ENCODE results near the gene AKAP6.

The AKAP6 gene

DNA sequence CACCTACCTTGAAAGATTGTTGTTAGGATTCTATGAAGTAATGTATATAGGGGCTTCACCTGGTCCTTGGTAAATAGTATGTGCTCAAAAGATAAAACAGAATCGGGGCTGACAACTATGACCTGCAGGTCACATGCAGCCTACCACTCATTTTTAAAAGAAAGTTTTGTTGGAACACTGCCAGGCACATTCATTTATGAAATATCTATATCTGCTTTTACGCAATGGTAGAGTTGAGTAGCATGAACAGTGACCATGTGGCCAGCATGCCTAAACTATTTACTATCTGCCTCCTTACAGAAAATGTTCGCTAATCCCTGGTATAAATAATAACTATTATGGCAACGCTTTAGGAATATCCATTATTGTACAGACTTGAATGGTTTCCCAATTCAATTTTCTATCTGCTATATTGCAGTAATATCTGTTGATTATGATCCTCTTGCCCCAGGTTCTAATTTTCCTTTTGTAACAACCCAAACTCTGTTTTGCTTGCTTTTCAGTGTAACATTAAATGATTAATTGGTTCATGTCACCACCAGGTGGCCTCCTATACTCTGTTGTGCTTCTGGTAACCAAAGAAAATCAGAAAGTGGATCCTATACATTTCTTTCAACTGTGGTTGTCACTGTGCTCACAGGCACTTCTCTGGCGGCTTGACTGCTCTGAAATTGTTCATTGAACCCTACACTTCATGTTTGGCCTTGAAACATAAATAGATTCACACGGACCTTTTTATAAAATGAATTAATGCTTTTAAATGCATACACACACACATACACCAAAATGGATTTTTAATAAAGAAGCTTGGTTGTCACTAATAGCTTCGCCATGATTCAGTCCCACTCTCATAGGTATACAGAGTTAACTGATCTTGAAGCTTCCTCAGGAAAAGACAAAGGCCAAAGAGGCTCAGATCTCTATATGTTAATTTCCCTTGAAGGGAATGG lies 381.9 kb downstream of the AKAP6 start:
- TF ChIP-seq CTCF (conservative IDR thresholded peaks at IDR 0.05) (peak; percentile 83), ZFX (IDR thresholded peaks at IDR 0.05) (no peak)
- H3K27ac ChIP-seq = no peak overlapping the region

GRCh38 chr14:32713856-32714255 lies 384.8 kb downstream of the AKAP6 start:
- TF ChIP-seq CTCF (conservative IDR thresholded peaks at IDR 0.05) (no peak), ZFX (IDR thresholded peaks at IDR 0.05) (no peak)
- H3K27ac ChIP-seq = no peak overlapping the region

- TF ChIP-seq ZFX (IDR thresholded peaks at IDR 0.05) (no peak), CTCF (conservative IDR thresholded peaks at IDR 0.05) (no peak)
- H3K27ac ChIP-seq = no peak overlapping the region
Measured at GRCh38 chr14:32719601-32720000, 390.5 kb downstream of the AKAP6 start.

GRCh38 chr14:32720927-32721326 lies 391.8 kb downstream of the AKAP6 start:
- TF ChIP-seq ZFX (IDR thresholded peaks at IDR 0.05) (no peak), CTCF (conservative IDR thresholded peaks at IDR 0.05) (no peak)
- no peak overlapping the region for H3K27ac ChIP-seq

- no peak for TF ChIP-seq CTCF (conservative IDR thresholded peaks at IDR 0.05)
- TF ChIP-seq ZFX (IDR thresholded peaks at IDR 0.05) = no peak
- no peak overlapping the region for H3K27ac ChIP-seq
Measured at GRCh38 chr14:32722631-32723183, 393.6 kb downstream of the AKAP6 start.

DNA sequence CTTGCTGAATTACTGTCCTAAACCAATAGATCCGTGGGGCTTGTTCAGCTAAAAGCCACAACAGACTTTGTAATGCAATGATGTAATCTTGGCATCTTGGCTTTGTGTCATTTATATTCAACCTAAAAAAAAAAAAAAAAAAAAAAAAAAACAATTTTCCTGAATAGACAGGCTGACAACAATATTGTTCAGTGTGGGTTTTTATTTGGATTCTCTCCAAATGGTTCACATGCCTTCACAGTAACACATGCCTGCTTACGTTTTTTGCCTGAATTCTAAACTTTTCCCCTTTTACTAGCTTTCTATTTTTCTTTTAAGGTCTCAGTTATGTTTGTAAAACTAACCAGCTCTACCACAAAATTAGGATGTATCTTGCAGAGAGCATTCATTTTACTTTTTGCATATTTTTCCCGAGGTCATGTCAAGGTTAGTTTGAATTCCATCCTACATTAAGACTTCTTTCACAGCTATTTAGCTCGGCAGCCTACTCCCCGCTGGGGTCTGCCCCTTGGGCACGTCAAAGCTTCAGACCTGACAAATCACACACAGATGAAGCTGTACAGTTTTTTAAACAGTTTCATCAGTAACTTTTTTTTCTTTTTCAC lies 395.9 kb downstream of the AKAP6 start:
- H3K27ac ChIP-seq = no peak overlapping the region
- no peak for TF ChIP-seq CTCF (conservative IDR thresholded peaks at IDR 0.05)
- TF ChIP-seq ZFX (IDR thresholded peaks at IDR 0.05) = no peak

- no peak overlapping the region for H3K27ac ChIP-seq
Measured at GRCh38 chr14:32726516-32726915, 397.4 kb downstream of the AKAP6 start.

More at GRCh38 chr14:32726516-32726915, 397.4 kb downstream of the AKAP6 start:
- no peak for TF ChIP-seq ZFX (IDR thresholded peaks at IDR 0.05)
- TF ChIP-seq CTCF (conservative IDR thresholded peaks at IDR 0.05) = no peak
